ENCODE measurements around the gene MYOM3.

The MYOM3 gene

DNA sequence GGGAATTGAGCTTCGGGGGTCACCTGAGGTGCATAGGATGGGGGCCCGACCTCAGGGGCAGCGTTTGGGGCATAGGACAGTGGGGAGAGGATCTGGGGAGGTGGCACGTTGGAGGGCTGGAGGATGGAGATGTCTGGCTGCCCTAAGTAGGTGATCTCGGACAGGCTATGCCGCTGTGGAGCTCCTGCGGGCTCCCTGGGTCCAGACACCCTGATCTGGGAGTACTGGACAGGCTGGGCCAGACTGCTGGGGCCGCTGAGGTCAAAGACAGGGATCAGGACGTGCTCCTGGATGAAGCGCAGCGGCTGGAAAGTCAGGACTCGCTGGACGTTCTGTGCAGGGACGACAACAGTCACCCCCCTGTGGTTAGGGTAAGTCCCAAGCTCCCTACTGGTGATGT lies 9.5 kb upstream of the MYOM3 start:
- H3K9me3 ChIP-seq (ENCODE audit: insufficient read depth, low read length): no peaks in the 10 kb centered on the region
- H3K4me2 ChIP-seq (ENCODE audit: low read length): no peak overlapping the region
- TF ChIP-seq, protein P1, sequence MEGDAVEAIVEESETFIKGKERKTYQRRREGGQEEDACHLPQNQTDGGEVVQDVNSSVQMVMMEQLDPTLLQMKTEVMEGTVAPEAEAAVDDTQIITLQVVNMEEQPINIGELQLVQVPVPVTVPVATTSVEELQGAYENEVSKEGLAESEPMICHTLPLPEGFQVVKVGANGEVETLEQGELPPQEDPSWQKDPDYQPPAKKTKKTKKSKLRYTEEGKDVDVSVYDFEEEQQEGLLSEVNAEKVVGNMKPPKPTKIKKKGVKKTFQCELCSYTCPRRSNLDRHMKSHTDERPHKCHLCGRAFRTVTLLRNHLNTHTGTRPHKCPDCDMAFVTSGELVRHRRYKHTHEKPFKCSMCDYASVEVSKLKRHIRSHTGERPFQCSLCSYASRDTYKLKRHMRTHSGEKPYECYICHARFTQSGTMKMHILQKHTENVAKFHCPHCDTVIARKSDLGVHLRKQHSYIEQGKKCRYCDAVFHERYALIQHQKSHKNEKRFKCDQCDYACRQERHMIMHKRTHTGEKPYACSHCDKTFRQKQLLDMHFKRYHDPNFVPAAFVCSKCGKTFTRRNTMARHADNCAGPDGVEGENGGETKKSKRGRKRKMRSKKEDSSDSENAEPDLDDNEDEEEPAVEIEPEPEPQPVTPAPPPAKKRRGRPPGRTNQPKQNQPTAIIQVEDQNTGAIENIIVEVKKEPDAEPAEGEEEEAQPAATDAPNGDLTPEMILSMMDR (IDR thresholded peaks at IDR 0.05; ENCODE audit: low read depth, low read length): no peak
- no peak for TF ChIP-seq EZH2phosphoT487 (IDR thresholded peaks at IDR 0.05; ENCODE audit: low read depth)
- H3K4me1 ChIP-seq (ENCODE audit: low read length): no peaks in the 10 kb centered on the region
- no peaks in the 10 kb centered on the region for H4K20me1 ChIP-seq (ENCODE audit: insufficient read depth, low read length)
- no peak overlapping the region for H2AFZ ChIP-seq (ENCODE audit: low read depth, low read length)
- no peak overlapping the region for H3K4me3 ChIP-seq (ENCODE audit: low read length)
- peaks cover 2% of the 10 kb centered on the region; the same call in 1 of the 2 replicates for H3K27me3 ChIP-seq (ENCODE audit: low read depth, low read length)
- H3K9ac ChIP-seq (ENCODE audit: low read length): no peak overlapping the region
- no peak overlapping the region for H3K27ac ChIP-seq (ENCODE audit: low read length)
- no peaks in the 10 kb centered on the region for H3K79me2 ChIP-seq (ENCODE audit: low read length)
- H3K36me3 ChIP-seq (replicated peaks; ENCODE audit: low read depth, low read length): no peaks in the 10 kb centered on the region

DNA sequence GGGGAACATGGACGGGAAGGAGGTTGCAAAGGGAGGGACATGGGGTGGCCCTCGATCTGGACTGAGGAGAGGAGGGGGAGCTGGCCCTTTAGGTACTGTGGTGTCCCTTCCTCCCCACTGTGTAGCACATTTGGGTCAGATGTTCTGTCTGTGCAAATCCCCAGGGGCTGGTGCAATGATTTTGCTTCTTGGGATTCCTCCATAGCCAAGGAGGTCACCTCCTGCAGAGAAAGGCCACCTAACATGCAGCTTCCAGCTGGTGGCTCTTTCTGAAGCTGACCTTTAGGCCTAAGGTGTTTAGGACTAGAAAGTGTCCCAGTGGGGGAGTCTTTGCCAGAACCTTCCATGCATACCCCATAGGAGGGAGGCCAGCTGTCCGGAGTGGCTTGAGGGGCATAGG lies 9.0 kb upstream of the MYOM3 start:
- Histone ChIP-seq H3K27me3 (ENCODE audit: low read depth, low read length) (peaks cover 6% of the 10 kb centered on the region; the same call in 1 of the 2 replicates), H3K36me3 (replicated peaks; ENCODE audit: low read depth, low read length) (no peaks in the 10 kb centered on the region), H3K4me2 (ENCODE audit: low read length) (no peak overlapping the region), H3K4me3 (ENCODE audit: low read length) (no peak overlapping the region), H3K79me2 (ENCODE audit: low read length) (no peaks in the 10 kb centered on the region), H3K4me1 (ENCODE audit: low read length) (no peaks in the 10 kb centered on the region), H3K9me3 (ENCODE audit: insufficient read depth, low read length) (no peaks in the 10 kb centered on the region), H4K20me1 (ENCODE audit: insufficient read depth, low read length) (no peaks in the 10 kb centered on the region), H3K27ac (ENCODE audit: low read length) (no peak overlapping the region), H3K9ac (ENCODE audit: low read length) (no peak overlapping the region), H2AFZ (ENCODE audit: low read depth, low read length) (no peak overlapping the region)
- no peak for TF ChIP-seq EZH2phosphoT487 (IDR thresholded peaks at IDR 0.05; ENCODE audit: low read depth)
- TF ChIP-seq, protein P1 (IDR thresholded peaks at IDR 0.05; ENCODE audit: low read depth, low read length): no peak

DNA sequence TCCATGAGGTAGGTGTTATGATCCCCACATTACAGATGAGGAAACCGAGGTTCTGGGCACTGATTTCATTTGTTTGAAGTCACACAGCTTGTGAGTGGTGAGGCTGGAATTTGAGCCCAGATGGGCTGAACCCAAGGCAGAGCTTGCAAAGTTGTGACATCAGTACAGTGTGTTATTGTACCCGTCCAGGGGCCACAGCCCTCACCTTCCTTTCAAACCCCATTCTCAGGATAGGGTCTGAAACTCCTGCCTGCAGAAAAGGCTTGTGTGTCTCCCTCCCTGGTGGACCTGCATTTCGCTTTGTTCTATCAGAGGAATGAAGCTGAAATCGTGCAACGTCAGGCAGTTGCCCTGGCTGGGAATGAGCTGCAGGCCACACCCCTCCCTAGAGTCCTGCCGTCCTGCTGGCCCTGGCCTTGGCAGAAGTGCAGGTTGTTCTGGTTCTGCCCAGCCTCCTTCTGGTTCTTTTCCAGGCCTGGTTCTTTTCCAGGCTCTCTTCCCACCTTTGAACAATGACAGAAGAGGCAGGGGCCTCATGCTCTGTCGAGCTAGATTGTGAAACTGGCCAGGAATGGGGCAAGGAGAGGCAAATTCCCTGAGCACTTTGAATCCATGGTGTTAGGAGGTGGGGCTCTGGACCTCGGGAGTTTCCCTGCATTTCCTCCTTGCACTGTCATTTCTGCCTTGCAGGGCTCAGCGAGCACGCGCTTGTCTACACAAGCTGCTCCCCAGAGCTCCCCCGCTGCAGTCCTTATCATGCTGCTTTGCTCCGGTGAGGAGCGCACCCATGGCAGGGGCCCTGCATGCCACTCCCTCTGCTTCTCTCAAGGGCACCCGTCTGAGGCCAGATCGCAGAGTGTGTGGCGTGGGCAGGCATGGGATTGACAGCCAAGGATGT lies 8.2 kb upstream of the MYOM3 start:
- Histone ChIP-seq H2AFZ (ENCODE audit: low read depth, low read length) (no peak overlapping the region), H3K27me3 (ENCODE audit: low read depth, low read length) (peaks cover 6% of the 10 kb centered on the region; the same call in 1 of the 2 replicates), H3K79me2 (ENCODE audit: low read length) (no peaks in the 10 kb centered on the region), H3K4me2 (ENCODE audit: low read length) (no peak overlapping the region), H3K27ac (ENCODE audit: low read length) (no peak overlapping the region), H4K20me1 (ENCODE audit: insufficient read depth, low read length) (no peaks in the 10 kb centered on the region), H3K9me3 (ENCODE audit: insufficient read depth, low read length) (no peaks in the 10 kb centered on the region), H3K4me3 (ENCODE audit: low read length) (no peak overlapping the region), H3K4me1 (ENCODE audit: low read length) (no peaks in the 10 kb centered on the region), H3K9ac (ENCODE audit: low read length) (no peak overlapping the region), H3K36me3 (replicated peaks; ENCODE audit: low read depth, low read length) (no peaks in the 10 kb centered on the region)
- TF ChIP-seq, protein P1 (IDR thresholded peaks at IDR 0.05; ENCODE audit: low read depth, low read length): no peak
- no peak for TF ChIP-seq EZH2phosphoT487 (IDR thresholded peaks at IDR 0.05; ENCODE audit: low read depth)

DNA sequence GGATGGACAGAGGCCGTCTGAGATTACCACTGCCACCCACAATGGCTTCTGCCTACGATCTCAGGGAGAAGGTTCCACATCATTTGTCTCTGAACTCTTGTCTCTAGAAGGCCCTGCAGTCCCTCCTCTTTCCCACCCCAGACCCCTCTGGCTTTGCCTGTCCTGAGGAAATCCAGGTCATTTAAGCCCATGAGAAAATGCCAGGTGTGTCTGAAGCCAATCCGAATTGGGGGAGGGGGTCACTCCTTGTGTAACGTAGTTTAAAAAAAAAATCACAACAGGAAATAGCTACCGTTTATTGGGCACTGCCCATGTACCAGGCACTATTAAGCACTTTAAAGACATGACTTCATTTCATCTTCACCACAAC lies 7.5 kb upstream of the MYOM3 start:
- H3K4me3 ChIP-seq (ENCODE audit: low read length): no peak overlapping the region
- H3K4me1 ChIP-seq (ENCODE audit: low read length): no peaks in the 10 kb centered on the region
- no peaks in the 10 kb centered on the region for H3K36me3 ChIP-seq (replicated peaks; ENCODE audit: low read depth, low read length)
- no peaks in the 10 kb centered on the region for H4K20me1 ChIP-seq (ENCODE audit: insufficient read depth, low read length)
- TF ChIP-seq, protein P1 (IDR thresholded peaks at IDR 0.05; ENCODE audit: low read depth, low read length): no peak
- TF ChIP-seq EZH2phosphoT487 (IDR thresholded peaks at IDR 0.05; ENCODE audit: low read depth): no peak
- H3K4me2 ChIP-seq (ENCODE audit: low read length): no peak overlapping the region
- H3K9ac ChIP-seq (ENCODE audit: low read length): no peak overlapping the region
- H3K27ac ChIP-seq (ENCODE audit: low read length): no peak overlapping the region
- peaks cover 6% of the 10 kb centered on the region; the same call in 1 of the 2 replicates for H3K27me3 ChIP-seq (ENCODE audit: low read depth, low read length)
- no peak overlapping the region for H2AFZ ChIP-seq (ENCODE audit: low read depth, low read length)
- H3K9me3 ChIP-seq (ENCODE audit: insufficient read depth, low read length): no peaks in the 10 kb centered on the region
- H3K79me2 ChIP-seq (ENCODE audit: low read length): no peaks in the 10 kb centered on the region
